Urinary bladder (tissue), 4 donors: ENCODE measurements around the gene NAP1L4. TPM values are rescaled to one million over a fixed set of nuclear protein-coding genes. Genes with fewer than 3 reads are reported as not detected.

ENCODE experiments used
- DNase-seq: peaks from one replicate; pipeline ENCODE4 v3.0.0-alpha.2; 2015; ENCODE audit errors: extremely low spot score
- H3K27ac ChIP-seq: one replicate; pipeline ENCODE4 v1.5.1; 2013; ENCODE audit warnings: low read depth, mild to moderate bottlenecking, moderate library complexity
- H3K36me3 ChIP-seq: one replicate; pipeline ENCODE4 v1.6.1; 2013; ENCODE audit warnings: mild to moderate bottlenecking, moderate library complexity; ENCODE audit not compliant: insufficient read depth
- H3K4me1 ChIP-seq: one replicate; pipeline ENCODE4 v1.6.1; 2013; ENCODE audit warnings: mild to moderate bottlenecking, moderate library complexity; ENCODE audit not compliant: insufficient read depth
- H3K4me3 ChIP-seq: one replicate; pipeline ENCODE4 v1.5.1; 2013; ENCODE audit warnings: low read depth, low read length
- WGBS: extraction: QIAGEN DNeasy Blood & Tissue Kit; methylation state at CpG from one replicate; pipeline ENCODE4 v1.1.7; 2013; 5-methylcytosine and 5-hydroxymethylcytosine counted together
- polyA plus RNA-seq: library from polyadenylated mRNA; stranded (reverse); fragments of 200-250 nt; gene quantifications from one replicate; pipeline ENCODE4 v1.2.3, GENCODE V29; 2013
- total RNA-seq: library from RNA; depleted of rRNA; stranded (reverse); fragments of >200 nt; gene quantifications from one replicate; pipeline ENCODE4 v1.2.3, GENCODE V29; 2014
- donor health status: healthy with polysubstance abuse.
- donor health status: healthy.

NAP1L4 gene
- total and polyA plus RNA-seq, 2 donors, result 86.9 to 154 TPM

DNA sequence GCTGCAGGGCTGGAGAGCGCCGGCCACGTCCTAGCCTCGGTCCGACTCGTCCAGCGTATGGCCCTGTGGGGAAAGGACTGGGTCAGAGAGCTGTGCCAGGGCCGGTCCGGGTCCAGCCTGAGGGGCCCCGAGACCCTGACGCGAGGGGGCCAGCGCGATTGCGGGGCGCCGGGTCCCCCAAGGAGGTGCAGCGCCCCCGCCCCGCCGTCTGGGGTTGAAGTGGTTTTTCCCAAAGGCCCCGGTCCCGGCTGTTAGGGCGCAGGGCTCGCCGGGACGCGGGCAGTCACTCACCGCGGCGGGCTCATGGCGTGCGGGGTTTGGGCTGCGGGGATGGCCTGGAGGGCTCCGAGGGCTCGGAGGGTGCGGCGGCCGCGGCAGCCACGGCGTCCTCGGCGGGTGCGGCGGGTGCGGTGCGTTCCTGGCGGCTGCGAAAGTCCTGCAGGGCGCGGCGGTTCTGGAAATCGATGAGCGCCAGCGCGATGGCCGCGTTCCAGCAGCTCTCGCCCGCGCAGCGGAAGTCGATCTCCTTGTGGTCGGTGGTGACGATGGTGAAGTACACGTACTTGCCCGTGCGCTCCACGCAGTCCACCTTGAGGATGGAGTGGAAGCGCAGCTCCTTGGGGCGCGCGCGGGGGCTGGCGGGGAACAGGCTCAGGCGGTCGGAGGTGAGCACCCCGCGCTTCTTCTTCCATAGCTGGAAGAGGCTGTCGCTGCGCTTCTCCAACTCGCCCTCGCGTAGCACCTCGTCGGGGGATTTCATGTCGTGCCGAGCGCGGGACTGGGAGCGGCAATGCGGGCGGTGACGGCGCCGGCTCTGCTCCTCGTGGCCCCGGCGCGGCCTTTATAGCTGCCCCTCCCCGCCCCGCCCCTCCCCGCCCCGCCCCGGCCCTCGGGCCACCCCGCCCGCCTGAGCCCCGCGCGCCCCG lies 63.3 kb downstream of the NAP1L4 start, which contains the start of gene PHLDA2:
Gene PHLDA2 (minus strand): TSS at position 816 of the 926 bp plus-strand sequence. CDS start 56 bp downstream, at position 760.
- no peaks in the 10 kb centered on the region for H3K4me1 ChIP-seq
- WGBS, result 1% methylated on average over 113 of the region's 113 CpGs
- H3K4me3 ChIP-seq, result peak within 1 kb of the TSS; percentile 52
- no peaks in the 10 kb centered on the region for H3K36me3 ChIP-seq
- no peak for DNase-seq
- H3K27ac ChIP-seq, result peak within 1 kb of the TSS; percentile 72

DNA sequence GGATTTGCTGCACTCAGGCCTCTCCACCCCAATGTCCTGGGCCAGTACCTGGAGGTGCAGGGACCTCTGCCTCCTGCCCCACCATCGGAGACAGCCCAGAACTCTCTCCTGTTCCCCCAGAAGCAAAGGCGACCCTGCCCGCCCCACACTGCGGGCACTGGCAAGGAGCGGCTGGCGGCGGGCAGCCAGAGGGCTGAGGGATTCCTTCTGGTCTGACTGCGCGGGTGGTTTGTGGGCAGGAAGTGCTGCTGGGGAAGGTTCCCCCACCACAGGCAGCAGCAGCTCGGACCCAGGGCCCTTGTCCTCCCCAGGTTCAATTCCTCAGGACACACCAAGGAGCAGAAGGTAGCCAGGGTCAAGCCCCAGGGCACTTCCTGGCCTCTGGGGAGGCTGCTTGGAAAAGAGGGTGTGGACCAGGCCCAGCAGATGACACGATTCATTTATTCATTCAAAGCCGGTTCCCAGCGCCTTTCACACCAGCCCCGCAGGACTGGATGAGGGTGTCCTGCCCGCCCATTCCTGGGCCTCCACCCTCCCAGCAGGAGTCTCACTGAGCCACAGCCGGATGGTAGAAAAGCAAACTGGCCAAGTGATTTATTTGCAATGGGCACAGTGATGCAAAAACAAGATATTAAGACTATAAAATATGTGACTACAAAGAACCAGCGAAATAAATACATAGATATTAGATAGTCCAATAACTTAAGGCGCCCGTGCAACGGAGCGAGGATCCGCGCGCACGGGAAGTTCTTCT lies 64.1 kb downstream of the NAP1L4 start:
- Histone ChIP-seq H3K4me1 (no peaks in the 10 kb centered on the region), H3K36me3 (no peaks in the 10 kb centered on the region), H3K4me3 (peak overlapping the region; percentile 52), H3K27ac (peak overlapping the region; percentile 19)
- 40% methylated on average over 25 of the region's 25 CpGs for WGBS
- DNase-seq, result no peak

DNA sequence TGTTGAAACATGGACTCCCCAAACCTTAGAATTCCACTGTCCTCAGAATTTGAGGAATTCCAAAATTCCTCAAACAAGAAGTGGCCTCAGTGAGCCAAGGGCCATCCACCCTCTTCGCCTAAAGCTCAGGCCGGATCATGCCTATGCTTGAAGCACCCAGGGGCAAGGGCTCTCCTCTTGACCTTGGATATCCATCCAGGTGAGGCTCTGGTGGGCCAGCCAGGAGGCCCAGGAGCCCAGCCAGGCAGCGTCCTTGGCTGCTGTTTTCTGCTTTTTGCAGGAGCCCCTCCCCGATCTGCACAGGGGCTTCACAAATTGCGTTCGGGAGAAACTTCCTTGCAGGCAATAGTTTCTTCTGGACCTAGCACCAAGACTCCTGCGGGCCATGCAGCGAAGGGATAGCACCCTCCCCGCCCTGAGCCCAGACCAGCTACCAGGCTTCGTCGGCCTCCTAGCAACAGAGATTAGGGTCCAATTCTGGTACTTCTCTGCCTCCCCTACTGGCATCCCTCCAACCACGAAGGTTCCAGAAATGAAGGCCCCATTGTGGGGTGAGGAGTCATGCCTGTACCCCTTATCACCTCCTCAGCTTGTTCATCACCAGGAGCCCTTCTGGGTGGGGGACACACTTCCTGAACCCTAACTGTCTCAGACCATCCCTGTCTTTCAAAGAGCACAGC lies 64.9 kb downstream of the NAP1L4 start:
- H3K27ac ChIP-seq, result no peak overlapping the region
- DNase-seq, result no peak
- 90% methylated on average over 12 of the region's 12 CpGs for WGBS

GRCh38 chr11:2926611-2927051 lies 65.5 kb downstream of the NAP1L4 start:
- no peaks in the 10 kb centered on the region for H3K36me3 ChIP-seq
- WGBS, result 95% methylated on average over 11 of the region's 11 CpGs
- H3K4me3 ChIP-seq, result no peak overlapping the region
- DNase-seq, result no peak
- no peaks in the 10 kb centered on the region for H3K4me1 ChIP-seq
- H3K27ac ChIP-seq, result no peak overlapping the region

More for the DNA sequence above, 64.9 kb downstream of the NAP1L4 start:
- Histone ChIP-seq H3K4me1 (no peaks in the 10 kb centered on the region), H3K36me3 (no peaks in the 10 kb centered on the region), H3K4me3 (no peak overlapping the region)

DNA sequence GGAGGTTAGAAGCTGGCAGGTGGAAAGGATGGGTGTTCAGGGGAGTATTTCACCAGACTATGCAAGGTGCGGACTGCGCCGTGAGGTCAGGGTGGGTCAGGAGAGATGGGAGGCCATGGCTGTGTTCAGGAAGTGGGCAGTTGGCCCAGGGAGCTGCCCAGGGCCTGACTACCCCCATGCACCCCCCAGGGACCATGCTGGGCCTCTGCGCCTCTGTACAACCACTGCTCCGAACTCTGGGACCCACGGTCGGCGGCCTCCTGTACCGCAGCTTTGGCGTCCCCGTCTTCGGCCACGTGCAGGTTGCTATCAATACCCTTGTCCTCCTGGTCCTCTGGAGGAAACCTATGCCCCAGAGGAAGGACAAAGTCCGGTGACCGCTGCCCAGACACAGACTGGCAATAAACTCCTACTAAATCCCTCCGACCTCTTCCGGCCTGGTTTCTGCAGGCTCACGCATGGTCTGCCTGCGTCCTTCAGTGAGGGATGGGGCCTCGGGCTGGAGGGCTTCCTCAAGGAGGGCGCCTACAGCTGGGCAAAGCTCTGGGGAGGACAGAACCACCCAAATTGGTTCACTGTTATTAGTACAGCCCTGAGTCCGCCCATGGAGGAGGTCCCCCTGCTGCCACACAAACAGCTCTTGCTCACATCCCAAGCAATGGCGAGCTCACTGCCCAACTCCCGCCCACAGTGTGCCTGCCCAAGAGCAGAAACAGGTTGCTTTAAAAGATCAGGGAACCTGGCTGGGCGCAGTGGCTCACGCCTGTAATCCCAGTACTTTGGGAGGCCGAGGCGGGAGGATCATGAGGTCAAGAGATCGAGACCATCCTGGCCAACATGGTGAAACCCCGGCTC lies 67.1 kb downstream of the NAP1L4 start:
- 92% methylated on average over 30 of the region's 30 CpGs for WGBS
- no peak overlapping the region for H3K27ac ChIP-seq
- DNase-seq, result no peak
- H3K4me1 ChIP-seq, result no peaks in the 10 kb centered on the region
- H3K36me3 ChIP-seq, result no peaks in the 10 kb centered on the region
- H3K4me3 ChIP-seq, result no peak overlapping the region

GRCh38 chr11:2924381-2924780 lies 67.7 kb downstream of the NAP1L4 start:
- Histone ChIP-seq H3K27ac (no peak overlapping the region), H3K4me3 (no peak overlapping the region)
- WGBS, result 81% methylated on average over 10 of the region's 10 CpGs

GRCh38 chr11:2923446-2924375 lies 68.4 kb downstream of the NAP1L4 start:
- no peak overlapping the region for H3K27ac ChIP-seq
- no peaks in the 10 kb centered on the region for H3K36me3 ChIP-seq
- DNase-seq, result no peak
- H3K4me1 ChIP-seq, result no peaks in the 10 kb centered on the region
- H3K4me3 ChIP-seq, result no peak overlapping the region
- 89% methylated on average over 22 of the region's 22 CpGs for WGBS

More at GRCh38 chr11:2924381-2924780, 67.7 kb downstream of the NAP1L4 start:
- no peaks in the 10 kb centered on the region for H3K4me1 ChIP-seq
- no peak for DNase-seq
- no peaks in the 10 kb centered on the region for H3K36me3 ChIP-seq

DNA sequence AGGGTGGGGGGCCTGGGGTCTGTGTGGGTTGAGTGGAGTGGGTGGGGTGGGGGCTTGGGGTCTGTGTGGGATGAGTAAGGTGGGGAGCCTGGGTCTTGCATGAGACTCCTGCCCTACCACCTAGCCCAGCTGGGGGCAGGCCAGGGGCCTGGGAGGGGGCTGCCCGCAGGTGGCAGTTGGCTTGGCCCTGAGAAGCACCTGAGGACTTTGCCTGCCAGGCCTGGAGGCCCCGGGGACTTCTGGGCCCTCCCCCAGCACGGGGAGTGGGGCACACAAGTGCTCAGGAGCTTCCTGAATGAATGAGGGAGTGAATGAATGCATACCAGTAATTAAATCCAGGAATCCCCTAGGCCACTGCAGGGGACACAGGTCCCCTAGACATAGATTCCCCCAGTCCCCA lies 69.5 kb downstream of the NAP1L4 start:
- Histone ChIP-seq H3K4me3 (no peak overlapping the region), H3K27ac (no peak overlapping the region), H3K4me1 (no peaks in the 10 kb centered on the region), H3K36me3 (no peaks in the 10 kb centered on the region)
- no peak for DNase-seq
- 85% methylated on average over 3 of the region's 3 CpGs for WGBS

DNA sequence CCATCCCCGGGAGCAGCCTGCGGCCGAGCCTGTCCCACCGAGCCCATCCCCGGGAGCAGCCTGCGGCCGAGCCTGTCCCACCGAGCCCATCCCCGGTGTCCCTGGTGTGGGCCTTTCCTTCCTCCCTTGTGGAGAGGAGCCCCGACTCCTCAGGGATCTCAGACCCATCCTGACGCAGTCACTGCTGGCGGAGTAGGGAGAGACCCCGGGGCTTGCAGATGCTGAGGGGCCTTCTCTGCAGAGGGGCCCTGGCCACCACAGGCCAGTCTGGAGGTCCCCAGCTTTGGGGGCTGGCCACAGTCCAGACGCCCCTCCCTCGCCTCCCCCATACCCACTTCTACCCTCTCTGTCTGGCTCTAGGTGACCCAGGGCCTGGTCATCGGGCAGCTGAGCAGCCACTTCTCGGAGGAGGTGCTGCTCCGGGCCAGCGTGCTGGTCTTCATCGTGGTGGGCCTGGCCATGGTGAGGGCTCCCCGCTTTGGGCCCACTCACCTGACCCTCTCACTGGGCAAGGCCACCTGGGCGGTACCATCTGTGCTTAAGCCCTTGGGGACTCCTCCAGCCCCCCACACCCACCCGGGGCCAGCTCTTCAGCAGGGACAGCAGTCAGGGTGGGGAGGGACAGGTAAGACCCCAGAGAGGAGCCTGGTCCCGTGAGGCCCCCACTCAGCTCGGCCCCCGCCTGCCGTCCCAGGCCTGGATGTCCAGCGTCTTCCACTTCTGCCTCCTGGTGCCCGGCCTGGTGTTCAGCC lies 70.2 kb downstream of the NAP1L4 start:
- H3K27ac ChIP-seq, result no peak overlapping the region
- no peak overlapping the region for H3K4me3 ChIP-seq
- no peaks in the 10 kb centered on the region for H3K36me3 ChIP-seq
- H3K4me1 ChIP-seq, result no peaks in the 10 kb centered on the region
- 86% methylated on average over 27 of the region's 29 CpGs for WGBS
- DNase-seq, result no peak

DNA sequence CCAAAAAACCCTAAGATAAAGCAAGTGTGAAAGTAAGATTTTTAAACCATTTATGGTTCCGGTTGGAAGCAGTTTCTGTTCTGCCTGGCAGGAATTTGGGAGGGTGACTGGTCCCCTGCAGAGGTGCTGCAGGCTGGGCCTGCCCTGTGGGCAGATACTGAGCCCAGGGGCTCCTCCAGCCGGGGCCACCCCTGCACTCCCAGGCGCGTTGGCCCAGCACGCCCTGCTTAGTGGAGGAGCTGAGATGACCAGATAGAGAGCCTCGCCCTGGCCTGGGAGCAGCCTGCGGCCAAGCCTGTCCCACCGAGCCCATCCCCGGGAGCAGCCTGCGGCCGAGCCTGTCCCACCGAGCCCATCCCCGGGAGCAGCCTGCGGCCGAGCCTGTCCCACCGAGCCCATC lies 70.9 kb downstream of the NAP1L4 start:
- Histone ChIP-seq H3K36me3 (no peaks in the 10 kb centered on the region), H3K4me3 (no peak overlapping the region), H3K27ac (no peak overlapping the region), H3K4me1 (no peaks in the 10 kb centered on the region)
- WGBS, result 87% methylated on average over 13 of the region's 16 CpGs
- DNase-seq, result no peak

GRCh38 chr11:2920343-2920742 lies 71.8 kb downstream of the NAP1L4 start:
- 94% methylated on average over 12 of the region's 12 CpGs for WGBS

More at GRCh38 chr11:2920343-2920742, 71.8 kb downstream of the NAP1L4 start:
- Histone ChIP-seq H3K4me1 (no peaks in the 10 kb centered on the region), H3K4me3 (no peak overlapping the region), H3K27ac (no peak overlapping the region), H3K36me3 (no peaks in the 10 kb centered on the region)
- no peak for DNase-seq
